Ascending aorta (tissue), 2 donors: ENCODE measurements around the gene CELF2. TPM values are rescaled to one million over a fixed set of nuclear protein-coding genes. Genes with fewer than 3 reads are reported as not detected.

Experiments
- DNase-seq, 2 donors: peaks; one replicate each; pipeline ENCODE4 v3.0.0-alpha.2; 2019; ENCODE audit warnings: low spot score in 2 of 2
- H3K27ac ChIP-seq, 2 donors: fragments of 200-600 bp; sonication (generic); one replicate each; pipeline ENCODE4 v1.5.1; 2016 to 2017; ENCODE audit warnings: mild to moderate bottlenecking in 1 of 2
- H3K27me3 ChIP-seq: fragments of 200-600 bp; sonication (generic); one replicate; pipeline ENCODE4 v1.5.1; 2017
- H3K36me3 ChIP-seq, 2 donors: fragments of 200-600 bp; sonication (generic); one replicate each; pipeline ENCODE4 v1.5.1; 2016
- H3K4me1 ChIP-seq, 2 donors: fragments of 200-600 bp; sonication (generic); one replicate each; pipeline ENCODE4 v1.5.1; 2016 to 2017; ENCODE audit warnings: mild to moderate bottlenecking in 1 of 2
- H3K4me3 ChIP-seq, 2 donors: fragments of 200-600 bp; sonication (generic); one replicate each; pipeline ENCODE4 v1.5.1; 2016 to 2017; ENCODE audit warnings: mild to moderate bottlenecking in 1 of 2
- H3K9me3 ChIP-seq, 2 donors: fragments of 200-600 bp; sonication (generic); one replicate each; pipeline ENCODE4 v1.5.1; 2016
- intact Hi-C: fragments of 100-400 bp; cut with DNase I; formaldehyde crosslinking; loops from one replicate; pipeline ENCODE4 v1.15.1; 2023
- total RNA-seq: library from RNA; depleted of rRNA; stranded (reverse); fragments of >200 nt; gene quantifications from one replicate; pipeline ENCODE4 v1.1.0, GENCODE V29; 2016
- TF ChIP-seq, protein P1 (sequence below), 3 experiments: fragments of 200-600 bp in 2 of 3; fragments of 450-650 bp in 1 of 3; sonication (generic) in 2 of 3; IDR thresholded peaks; one replicate each; pipeline ENCODE4 v1.5.1; 2016 to 2019; ENCODE audit warnings: antibody characterized with exemption in 3 of 3, mild to moderate bottlenecking in 1 of 3, moderate library complexity in 1 of 3

Gene CELF2
- total RNA-seq, 1 donor from 2014 or later, result 26.6 TPM

DNA sequence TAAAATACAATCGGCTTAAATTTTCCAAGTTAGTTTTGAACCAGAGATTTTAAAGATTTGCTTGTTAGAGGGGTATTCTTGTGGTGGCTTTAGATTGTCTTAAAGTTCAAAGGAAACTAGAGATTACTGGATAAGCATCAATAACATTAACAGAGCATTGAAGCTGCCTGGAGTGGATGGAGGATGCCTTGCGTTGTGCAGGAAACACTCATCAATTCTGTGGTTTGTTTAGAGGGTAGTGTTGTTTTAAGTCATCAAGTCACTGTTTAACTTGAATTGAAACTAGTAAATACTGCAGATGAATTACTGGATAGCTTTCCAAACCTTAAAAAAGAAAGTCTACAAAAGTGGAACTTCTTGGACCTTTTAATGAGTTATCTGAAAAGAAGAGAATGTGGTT is 218.6 kb downstream of the CELF2 start:
- no peak overlapping the region for H3K4me3 ChIP-seq
- no peak for DNase-seq
- no peak overlapping the region for H3K27ac ChIP-seq
- peaks cover 0 to 3% of the 10 kb centered on the region in 2 donors for H3K4me1 ChIP-seq
- no peaks in the 10 kb centered on the region for H3K9me3 ChIP-seq
- TF ChIP-seq, protein P1, sequence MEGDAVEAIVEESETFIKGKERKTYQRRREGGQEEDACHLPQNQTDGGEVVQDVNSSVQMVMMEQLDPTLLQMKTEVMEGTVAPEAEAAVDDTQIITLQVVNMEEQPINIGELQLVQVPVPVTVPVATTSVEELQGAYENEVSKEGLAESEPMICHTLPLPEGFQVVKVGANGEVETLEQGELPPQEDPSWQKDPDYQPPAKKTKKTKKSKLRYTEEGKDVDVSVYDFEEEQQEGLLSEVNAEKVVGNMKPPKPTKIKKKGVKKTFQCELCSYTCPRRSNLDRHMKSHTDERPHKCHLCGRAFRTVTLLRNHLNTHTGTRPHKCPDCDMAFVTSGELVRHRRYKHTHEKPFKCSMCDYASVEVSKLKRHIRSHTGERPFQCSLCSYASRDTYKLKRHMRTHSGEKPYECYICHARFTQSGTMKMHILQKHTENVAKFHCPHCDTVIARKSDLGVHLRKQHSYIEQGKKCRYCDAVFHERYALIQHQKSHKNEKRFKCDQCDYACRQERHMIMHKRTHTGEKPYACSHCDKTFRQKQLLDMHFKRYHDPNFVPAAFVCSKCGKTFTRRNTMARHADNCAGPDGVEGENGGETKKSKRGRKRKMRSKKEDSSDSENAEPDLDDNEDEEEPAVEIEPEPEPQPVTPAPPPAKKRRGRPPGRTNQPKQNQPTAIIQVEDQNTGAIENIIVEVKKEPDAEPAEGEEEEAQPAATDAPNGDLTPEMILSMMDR (IDR thresholded peaks at IDR 0.05), result no peak
- intact Hi-C loops, result no loop called here
- H3K36me3 ChIP-seq, result peaks cover 0 to 7% of the 10 kb centered on the region in 2 donors
- no peaks in the 10 kb centered on the region for H3K27me3 ChIP-seq

DNA sequence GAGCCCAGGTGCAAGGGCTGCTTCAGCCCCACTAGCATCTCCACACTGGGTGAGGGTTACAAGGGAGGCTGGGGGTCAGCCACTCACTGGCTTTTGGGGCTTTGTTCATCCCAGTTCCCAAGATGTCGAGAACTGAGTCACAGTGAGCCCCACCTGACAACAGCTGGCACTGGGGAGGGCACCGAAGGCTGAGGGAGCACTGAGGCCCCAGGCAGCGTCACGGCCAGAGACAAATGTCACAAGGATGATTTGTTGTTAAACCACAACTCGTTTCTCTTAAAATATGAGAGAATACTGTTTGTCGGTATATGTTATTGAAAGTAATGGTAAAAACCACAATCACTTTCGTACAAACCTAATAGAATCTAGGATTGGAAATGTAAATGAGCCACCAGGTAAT is 219.9 kb downstream of the CELF2 start:
- H3K27ac ChIP-seq, result no peak overlapping the region
- no peak overlapping the region for H3K4me3 ChIP-seq
- TF ChIP-seq, protein P1 (IDR thresholded peaks at IDR 0.05), result no peak
- DNase-seq, result no peak
- peaks cover 0 to 7% of the 10 kb centered on the region in 2 donors for H3K4me1 ChIP-seq
- H3K9me3 ChIP-seq, result no peaks in the 10 kb centered on the region
- H3K36me3 ChIP-seq, result peaks cover 0 to 3% of the 10 kb centered on the region in 2 donors
- intact Hi-C loops, result no loop called here
- H3K27me3 ChIP-seq, result no peaks in the 10 kb centered on the region

DNA sequence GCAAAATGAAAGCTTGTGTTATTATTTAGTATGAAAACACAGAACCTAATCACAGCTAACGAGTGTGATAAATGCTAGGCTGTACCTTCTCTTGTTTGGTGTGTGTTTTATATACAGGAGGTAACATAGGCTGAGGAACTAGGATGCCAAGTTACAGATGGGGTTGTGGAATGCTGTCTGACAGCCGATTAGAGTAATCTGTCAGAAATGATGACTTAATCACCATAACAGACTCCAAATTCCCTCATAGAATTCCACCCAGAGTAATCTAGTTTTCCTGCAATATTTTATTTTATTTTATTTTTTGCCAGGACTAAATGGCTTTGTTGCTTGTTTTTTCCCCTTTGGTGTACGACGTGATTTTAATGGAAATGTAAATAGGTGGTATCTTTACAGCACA is 221.2 kb downstream of the CELF2 start:
- no peaks in the 10 kb centered on the region for H3K9me3 ChIP-seq
- intact Hi-C loops, result no loop called here
- H3K4me1 ChIP-seq, result peaks cover 0 to 7% of the 10 kb centered on the region in 2 donors
- H3K27me3 ChIP-seq, result no peaks in the 10 kb centered on the region
- no peak for DNase-seq
- no peak overlapping the region for H3K27ac ChIP-seq
- TF ChIP-seq, protein P1 (IDR thresholded peaks at IDR 0.05), result no peak
- H3K4me3 ChIP-seq, result no peak overlapping the region
- H3K36me3 ChIP-seq, result no peaks in the 10 kb centered on the region

DNA sequence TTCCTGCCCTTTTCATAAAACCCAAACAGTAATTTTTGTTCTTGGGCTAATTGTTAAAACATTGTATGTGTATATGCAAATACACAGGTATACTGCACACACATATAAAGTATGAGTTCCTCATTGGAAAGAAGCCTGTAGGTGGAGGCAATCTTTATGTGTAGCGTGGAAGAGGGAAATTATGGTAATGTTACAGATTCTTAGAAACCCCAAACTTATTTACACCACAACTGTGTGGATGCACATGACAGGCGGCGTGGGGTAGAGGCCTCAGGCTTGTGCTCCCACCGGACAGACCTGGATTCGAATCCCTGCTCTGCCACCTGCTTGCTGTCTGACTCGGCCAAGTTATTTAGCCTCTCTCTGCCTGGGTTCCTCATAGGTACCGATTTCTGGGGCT is 223.0 kb downstream of the CELF2 start:
- Histone ChIP-seq H3K27ac (no peak overlapping the region), H3K4me3 (no peak overlapping the region), H3K36me3 (no peaks in the 10 kb centered on the region), H3K27me3 (no peaks in the 10 kb centered on the region), H3K4me1 (peaks cover 0 to 4% of the 10 kb centered on the region in 2 donors), H3K9me3 (no peaks in the 10 kb centered on the region)
- DNase-seq, result no peak
- intact Hi-C loops, result no loop called here
- TF ChIP-seq, protein P1 (IDR thresholded peaks at IDR 0.05), result no peak

DNA sequence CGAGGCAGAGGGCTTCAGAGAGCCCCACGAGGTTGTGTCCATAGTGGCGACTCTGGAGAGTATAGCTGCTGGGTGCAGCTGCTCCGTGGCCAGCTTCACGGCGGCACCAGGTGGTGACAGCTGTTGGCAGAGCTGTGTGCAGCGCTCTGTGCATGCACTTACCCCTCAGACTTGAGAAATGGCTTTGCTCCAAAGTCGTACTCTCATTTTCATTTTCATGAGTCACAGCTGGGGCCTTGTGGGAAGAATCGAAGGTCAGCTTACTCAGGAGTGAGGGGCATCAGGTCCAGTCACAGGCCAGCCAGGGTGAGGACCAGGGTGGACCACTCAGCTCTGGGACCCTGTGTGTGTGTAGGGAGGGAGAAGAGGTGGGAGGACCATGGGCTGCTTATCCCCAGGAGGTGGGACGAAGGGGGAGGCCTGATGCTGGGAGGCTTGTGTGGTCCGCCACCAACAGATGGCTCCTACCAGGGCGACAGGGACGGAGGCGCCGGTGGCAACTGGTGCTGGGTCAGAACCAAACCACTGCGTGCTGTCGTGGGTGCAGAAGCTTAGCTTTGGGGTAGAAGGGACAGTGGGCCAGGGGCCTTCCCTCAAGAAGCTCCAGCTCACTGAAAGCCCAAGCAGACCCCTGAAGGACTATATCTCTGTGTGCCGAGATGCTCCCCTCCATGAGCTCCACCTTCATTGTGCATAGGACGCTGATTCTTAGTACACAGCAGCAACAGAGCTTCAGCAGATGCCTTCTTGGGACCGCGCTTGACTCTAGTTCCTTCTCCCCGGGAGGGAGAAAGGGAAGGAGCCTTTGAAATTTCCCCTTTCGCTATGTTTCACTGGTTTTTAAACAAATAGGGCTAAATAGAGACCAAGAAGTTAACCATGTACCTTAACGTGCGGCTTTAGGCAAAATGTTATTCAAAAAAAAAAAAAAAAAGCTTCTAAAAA is 225.0 kb downstream of the CELF2 start:
- Histone ChIP-seq H3K27me3 (no peaks in the 10 kb centered on the region), H3K4me1 (peaks cover 0 to 4% of the 10 kb centered on the region in 2 donors), H3K27ac (no peak overlapping the region), H3K4me3 (no peak overlapping the region), H3K9me3 (no peaks in the 10 kb centered on the region), H3K36me3 (peaks cover 0 to 7% of the 10 kb centered on the region in 2 donors)
- intact Hi-C loops, result no loop called here
- TF ChIP-seq, protein P1 (IDR thresholded peaks at IDR 0.05), result no peak
- no peak for DNase-seq
